ENCODE data around the gene RAI2.
"Not testable (repeated sequence)": the region's sequence is repeated elsewhere in the genome, so short reads cannot be mapped to it uniquely, and the experiment has no call there.

The RAI2 gene

DNA sequence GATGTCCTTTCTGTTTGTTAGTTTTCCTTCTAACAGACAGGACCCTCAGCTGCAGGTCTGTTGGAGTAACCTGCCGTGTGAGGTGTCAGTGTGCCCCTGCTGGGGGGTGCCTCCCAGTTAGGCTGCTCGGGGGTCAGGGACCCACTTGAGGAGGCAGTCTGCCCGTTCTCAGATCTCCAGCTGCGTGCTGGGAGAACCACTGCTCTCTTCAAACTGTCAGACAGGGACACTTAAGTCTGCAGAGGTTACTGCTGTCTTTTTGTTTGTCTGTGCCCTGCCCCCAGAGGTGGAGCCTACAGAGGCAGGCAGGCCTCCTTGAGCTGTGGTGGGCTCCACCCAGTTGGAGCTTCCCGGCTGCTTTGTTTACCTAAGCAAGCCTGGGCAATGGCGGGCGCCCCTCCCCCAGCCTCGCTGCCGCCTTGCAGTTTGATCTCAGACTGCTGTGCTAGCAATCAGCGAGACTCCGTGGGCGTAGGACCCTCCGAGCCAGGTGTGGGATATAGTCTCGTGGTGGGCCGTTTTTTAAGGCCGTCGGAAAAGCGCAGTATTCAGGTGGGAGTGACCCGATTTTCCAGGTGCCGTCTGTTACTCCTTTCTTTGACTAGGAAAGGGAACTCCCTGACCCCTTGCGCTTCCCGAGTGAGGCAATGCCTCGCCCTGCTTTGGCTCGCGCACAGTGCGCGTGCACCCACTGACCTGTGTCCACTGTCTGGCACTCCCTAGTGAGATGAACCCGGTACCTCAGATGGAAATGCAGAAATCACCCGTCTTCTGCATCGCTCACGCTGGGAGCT lies 74.3 kb downstream of the RAI2 start:
- DNase-seq (ENCODE audit: low read depth in 2 of 2), result not testable (repeated sequence)

DNA sequence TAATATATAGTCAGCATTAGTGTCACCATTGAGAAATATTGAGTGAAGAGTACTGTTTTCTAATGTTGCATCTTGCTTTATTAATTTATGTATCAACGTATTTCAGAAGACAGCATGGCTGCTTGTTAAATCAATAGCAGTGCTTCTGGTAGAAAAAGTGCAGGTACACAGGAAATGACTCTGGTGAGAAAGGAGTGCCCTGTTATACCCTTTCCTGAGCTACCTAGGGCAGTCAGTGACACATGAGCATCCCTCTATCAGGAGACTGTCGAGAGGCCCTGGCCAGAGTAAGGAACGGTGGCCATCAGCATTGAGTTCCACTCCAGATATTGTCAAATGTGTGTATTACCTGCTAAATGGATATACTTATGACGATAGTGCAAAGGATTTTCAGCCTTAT lies 81.7 kb downstream of the RAI2 start:
- no peak for DNase-seq (ENCODE audit: low read depth in 2 of 2)

DNA sequence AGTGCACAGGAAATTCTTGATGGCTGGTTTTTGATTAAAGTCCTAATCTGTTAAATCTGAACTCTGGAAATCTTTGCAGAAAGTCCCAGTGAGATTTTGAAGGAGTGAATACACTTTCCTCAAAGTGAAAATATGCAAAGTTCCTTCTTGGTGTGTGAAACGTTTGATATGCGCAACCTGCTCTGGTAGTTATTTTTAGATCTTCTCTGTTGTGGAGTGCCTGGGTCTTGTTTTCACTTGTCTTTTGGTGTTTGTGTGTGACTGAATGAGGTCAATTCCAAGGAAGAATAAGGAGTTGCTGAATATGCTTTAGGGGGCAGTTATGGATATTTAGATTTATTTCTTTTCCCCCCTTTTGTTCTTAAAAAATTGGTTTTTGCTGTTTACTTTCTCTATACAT lies 82.1 kb downstream of the RAI2 start:
- no peak for DNase-seq (ENCODE audit: low read depth in 2 of 2)

DNA sequence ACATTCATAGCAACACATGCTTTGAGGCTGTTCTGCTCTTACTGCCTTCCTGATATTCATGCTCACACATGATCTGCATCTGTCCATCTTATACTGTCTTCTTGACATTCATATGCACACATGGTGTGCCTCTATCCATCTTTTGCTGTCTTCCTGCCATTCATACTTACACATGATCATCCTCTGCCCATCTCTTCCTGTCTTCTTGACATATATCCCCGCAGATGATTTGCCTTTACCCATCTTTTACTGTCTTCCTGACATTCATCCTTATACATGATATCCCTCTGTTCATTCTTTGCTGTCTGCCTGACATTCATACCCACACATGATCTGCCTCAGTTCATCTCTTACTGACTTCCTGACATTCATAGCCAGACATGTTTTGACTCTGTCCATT lies 87.0 kb downstream of the RAI2 start:
- no peak for DNase-seq (ENCODE audit: low read depth in 2 of 2)

DNA sequence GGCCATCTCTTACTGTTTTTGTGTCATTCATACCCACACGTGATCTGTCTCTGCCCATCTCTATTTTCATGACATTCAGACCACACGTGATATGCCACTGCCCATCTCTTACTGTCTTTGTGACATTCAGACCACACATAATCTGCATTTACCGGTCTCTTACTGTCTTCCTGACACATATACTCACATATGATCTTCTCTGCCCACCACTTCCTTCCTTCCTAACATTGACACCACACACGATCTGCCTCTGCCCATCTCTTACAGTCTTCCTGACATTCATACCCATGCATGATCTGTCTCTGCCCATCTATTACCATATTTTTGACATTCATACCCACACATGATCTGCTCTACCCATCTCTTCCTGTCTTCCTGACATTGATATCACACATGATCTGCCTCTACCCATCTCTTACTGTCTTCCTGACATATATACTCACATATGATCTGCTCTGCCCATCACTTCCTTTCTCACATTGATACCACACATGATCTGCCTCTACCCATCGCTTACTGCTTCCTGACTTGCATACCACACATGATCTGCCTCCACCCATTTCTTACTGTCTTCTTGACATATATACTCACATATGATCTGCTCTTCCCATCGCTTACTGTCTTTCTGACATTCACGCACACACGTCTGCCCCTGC lies 87.7 kb downstream of the RAI2 start:
- DNase-seq (ENCODE audit: low read depth in 2 of 2), result no peak

DNA sequence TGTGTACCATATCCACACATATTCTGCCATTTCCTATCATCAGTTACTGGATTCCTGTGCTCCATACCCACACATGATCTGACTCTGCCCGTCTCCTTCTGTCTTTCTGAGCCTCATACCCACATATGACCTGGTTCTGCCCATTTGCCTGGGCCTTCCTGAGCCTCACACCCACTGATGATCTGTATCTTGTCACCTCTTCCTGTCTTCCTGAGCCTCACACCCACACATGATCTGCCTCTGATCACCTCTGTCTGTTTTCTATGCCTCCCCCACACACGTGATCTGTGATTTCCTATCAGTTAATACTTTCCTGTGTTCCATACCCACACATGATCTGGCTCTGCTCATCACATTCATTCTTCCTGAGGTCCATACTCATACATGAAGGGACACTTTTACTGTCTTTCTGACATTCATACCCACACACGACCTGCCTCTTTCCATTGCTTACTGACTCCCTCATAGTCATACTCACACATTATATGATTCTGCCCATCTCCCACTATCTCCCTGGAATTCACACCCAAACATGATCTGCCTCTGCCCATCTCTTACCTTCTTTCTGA lies 91.3 kb downstream of the RAI2 start:
- DNase-seq (ENCODE audit: low read depth in 2 of 2), result no peak

DNA sequence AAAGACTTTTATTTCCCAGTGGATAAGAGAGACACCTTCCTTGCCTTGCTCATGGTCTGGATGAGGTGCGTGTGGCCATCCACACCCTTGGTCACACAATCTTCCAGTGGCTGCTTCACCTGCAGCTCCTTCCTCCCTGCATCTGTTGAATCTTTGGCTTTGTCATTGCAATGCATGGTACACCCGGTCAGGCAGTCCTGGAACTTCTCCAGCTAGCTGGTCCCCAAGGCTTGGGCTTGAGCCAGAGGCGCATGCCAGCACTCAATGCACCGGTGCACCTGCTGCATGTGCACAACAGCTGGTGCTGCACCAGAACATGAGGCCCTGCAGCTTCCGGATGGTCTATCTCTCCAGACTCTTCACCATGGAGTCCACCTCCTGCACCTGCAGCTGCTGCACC lies 92.1 kb downstream of the RAI2 start:
- DNase-seq (ENCODE audit: low read depth in 2 of 2), result no peak

DNA sequence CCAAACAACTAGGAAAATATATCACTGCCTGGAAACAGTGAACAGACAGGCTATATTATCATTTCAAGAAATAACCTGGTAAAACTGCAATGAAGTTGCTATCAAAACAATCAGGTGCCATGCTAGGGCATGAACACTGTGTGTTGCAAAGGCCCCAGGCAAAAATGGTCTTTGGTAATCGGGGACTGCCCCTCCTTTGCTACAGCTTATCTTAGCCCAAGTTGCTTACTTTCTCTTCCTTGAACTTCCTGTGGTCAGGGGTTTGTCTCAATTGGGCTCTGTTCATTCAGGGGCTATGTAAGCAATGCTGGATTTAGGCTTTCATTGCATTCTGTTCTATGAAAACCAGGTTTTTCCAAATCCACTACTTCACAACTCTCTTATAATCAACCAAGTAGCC lies 93.4 kb downstream of the RAI2 start:
- no peak for DNase-seq (ENCODE audit: low read depth in 2 of 2)

DNA sequence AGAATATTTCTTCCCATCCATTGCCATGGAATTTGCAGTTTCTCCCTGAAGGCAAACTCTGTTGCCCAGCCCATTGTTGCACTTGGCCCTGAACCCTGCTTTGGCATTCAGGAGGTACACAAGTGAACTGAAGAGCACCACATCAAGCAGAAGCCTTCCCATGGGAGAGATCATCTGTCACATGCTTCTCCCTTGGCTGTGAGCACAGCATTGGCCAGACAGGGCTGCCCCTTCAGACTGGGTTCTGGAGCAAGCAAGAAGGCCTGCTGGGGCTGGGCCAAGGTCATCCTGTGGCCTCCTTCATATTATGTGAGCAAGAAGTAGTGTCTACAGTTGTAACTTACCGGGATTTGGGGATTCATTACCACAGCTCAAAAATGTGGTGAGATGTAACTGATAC lies 101.1 kb downstream of the RAI2 start:
- DNase-seq (ENCODE audit: low read depth in 2 of 2), result no peak

DNA sequence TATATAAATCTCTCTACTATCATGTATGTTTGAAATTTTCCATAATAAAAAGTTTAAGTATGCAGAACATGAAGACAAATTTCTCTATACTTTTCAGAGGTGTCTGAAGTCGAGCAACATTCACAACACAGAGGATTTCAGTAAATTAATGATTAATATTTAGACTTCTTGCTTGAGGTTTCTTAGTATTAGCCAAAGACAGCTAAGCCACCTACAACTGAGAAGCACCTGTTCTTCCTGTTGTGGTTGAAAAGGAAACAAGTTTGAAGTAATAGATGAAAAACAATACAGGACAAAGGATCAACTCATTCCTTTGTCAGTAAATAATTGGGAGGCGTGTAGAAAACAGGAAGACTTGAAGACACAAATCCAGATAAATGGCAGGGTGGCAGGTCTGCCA lies 102.7 kb downstream of the RAI2 start:
- no peak for DNase-seq (ENCODE audit: low read depth in 2 of 2)

DNA sequence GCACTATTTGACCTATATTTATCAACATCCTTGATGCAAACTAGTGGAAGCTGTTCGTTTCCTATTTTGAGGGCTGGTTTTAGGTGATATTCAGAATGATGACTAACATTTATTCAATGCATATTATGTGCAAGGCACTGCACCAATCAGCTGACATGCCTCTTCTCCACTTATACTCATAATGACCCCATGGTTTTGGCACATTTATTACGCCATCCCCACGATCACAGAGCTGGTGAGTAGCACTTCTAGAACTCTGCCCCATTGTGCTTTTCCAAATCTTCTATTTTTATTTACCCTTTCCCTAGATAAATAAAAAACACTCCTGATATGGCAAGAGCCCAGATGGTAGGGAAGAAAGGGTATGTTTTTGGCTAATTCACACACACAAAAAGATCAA lies 110.7 kb downstream of the RAI2 start:
- DNase-seq (ENCODE audit: low read depth in 2 of 2), result no peak
